Natural killer cell (primary cell): ENCODE measurements around the gene PLEKHH1. TPM values are rescaled to one million over a fixed set of nuclear protein-coding genes. Genes with fewer than 3 reads are reported as not detected.

Experiments used
- ATAC-seq, 3 donors: fragments of 150-1000 bp in 2 of 3; fragments of 200-7000 bp in 1 of 3; cut with Tn5 transposase; 1 replicate in 1 of 3; 2 replicates in 2 of 3; pipeline ENCODE4 v1.10.0; 2021; ENCODE audit warnings: mild to moderate bottlenecking in 2 of 3, moderate library complexity in 2 of 3
- DNase-seq, 2 donors: peaks; one replicate each; pipeline versions ENCODE4 v3.0.0 to v3.0.0-alpha.2; 2013 to 2021; ENCODE audit warnings: mixed read lengths in 1 of 2
- H3K27ac ChIP-seq: one replicate; pipeline ENCODE4 v1.5.1; 2013; ENCODE audit warnings: mild to moderate bottlenecking, low read length
- H3K27me3 ChIP-seq: one replicate; pipeline ENCODE4 v1.6.1; 2013; ENCODE audit warnings: low read length; ENCODE audit not compliant: control insufficient read depth, insufficient read depth
- H3K36me3 ChIP-seq: one replicate; pipeline ENCODE4 v1.6.1; 2013; ENCODE audit warnings: low read length; ENCODE audit not compliant: control insufficient read depth, insufficient read depth
- H3K4me1 ChIP-seq: one replicate; pipeline ENCODE4 v1.6.1; 2013; ENCODE audit warnings: low read length; ENCODE audit not compliant: control insufficient read depth, insufficient read depth
- H3K4me3 ChIP-seq: one replicate; pipeline ENCODE4 v1.5.1; 2013; ENCODE audit warnings: low read length
- H3K9me3 ChIP-seq: one replicate; pipeline ENCODE4 v1.6.1; 2013; ENCODE audit warnings: low read length; ENCODE audit not compliant: control insufficient read depth, insufficient read depth
- H3K27ac Mint-ChIP-seq, 2 donors: one replicate each; pipeline ENCODE4 v1.8.0; 2022; ENCODE audit warnings: mild to moderate bottlenecking in 2 of 2, mixed read lengths in 2 of 2, moderate library complexity in 1 of 2
- H3K27me3 Mint-ChIP-seq, 2 donors: one replicate each; pipeline ENCODE4 v1.8.0; 2022; ENCODE audit warnings: low read depth in 2 of 2, mixed read lengths in 2 of 2
- H3K36me3 Mint-ChIP-seq: one replicate; pipeline ENCODE4 v1.8.0; 2022; ENCODE audit warnings: mixed read lengths
- H3K4me1 Mint-ChIP-seq, 2 donors: one replicate each; pipeline ENCODE4 v1.8.0; 2022; ENCODE audit warnings: mixed read lengths in 2 of 2
- H3K4me3 Mint-ChIP-seq: one replicate; pipeline ENCODE4 v1.8.0; 2022; ENCODE audit warnings: mild to moderate bottlenecking, moderate library complexity, mixed read lengths
- H3K9me3 Mint-ChIP-seq, 2 donors: one replicate each; pipeline ENCODE4 v1.8.0; 2022; ENCODE audit warnings: mixed read lengths in 2 of 2
- WGBS: methylation state at CpG from one replicate; pipeline ENCODE4 v1.1.7; 2013; ENCODE audit warnings: missing lambda C conversion rate; ENCODE audit not compliant: insufficient coverage; 5-methylcytosine and 5-hydroxymethylcytosine counted together
- intact Hi-C: fragments of 100-400 bp; cut with micrococcal nuclease; formaldehyde crosslinking; loops from one replicate; pipeline ENCODE4 v1.14.2; 2022
- total RNA-seq, 4 donors: library from RNA; stranded (reverse); fragments of 120-200 nt in 1 of 4; gene quantifications; one replicate each; pipeline versions ENCODE4 v1.2.3 to v1.2.4, GENCODE V29; 2013 to 2022
- TF ChIP-seq, protein P1 (sequence below): fragments of 200-600 bp; IDR thresholded peaks from one replicate; pipeline ENCODE4 v1.8.0; 2022; ENCODE audit warnings: antibody characterized with exemption

Gene PLEKHH1
- total RNA-seq, 3 donors from 2014 or later (not counting 1 experiment from before 2014, with no cell fraction given), result not detected

GRCh38 chr14:67490196-67490595 is 42.9 kb upstream of the PLEKHH1 start:
- H3K27me3 Mint-ChIP-seq, result no peaks in the 10 kb centered on the region
- Histone ChIP-seq H3K27me3 (no peaks in the 10 kb centered on the region), H3K9me3 (peaks cover 14% of the 10 kb centered on the region), H3K4me1 (peaks cover 41% of the 10 kb centered on the region), H3K27ac (peak overlapping the region; percentile 5), H3K36me3 (peaks cover 16% of the 10 kb centered on the region), H3K4me3 (no peak overlapping the region)
- peaks cover 3 to 6% of the 10 kb centered on the region in 2 donors for H3K9me3 Mint-ChIP-seq
- WGBS, result 93% methylated on average over 4 of the region's 4 CpGs
- TF ChIP-seq, protein P1, sequence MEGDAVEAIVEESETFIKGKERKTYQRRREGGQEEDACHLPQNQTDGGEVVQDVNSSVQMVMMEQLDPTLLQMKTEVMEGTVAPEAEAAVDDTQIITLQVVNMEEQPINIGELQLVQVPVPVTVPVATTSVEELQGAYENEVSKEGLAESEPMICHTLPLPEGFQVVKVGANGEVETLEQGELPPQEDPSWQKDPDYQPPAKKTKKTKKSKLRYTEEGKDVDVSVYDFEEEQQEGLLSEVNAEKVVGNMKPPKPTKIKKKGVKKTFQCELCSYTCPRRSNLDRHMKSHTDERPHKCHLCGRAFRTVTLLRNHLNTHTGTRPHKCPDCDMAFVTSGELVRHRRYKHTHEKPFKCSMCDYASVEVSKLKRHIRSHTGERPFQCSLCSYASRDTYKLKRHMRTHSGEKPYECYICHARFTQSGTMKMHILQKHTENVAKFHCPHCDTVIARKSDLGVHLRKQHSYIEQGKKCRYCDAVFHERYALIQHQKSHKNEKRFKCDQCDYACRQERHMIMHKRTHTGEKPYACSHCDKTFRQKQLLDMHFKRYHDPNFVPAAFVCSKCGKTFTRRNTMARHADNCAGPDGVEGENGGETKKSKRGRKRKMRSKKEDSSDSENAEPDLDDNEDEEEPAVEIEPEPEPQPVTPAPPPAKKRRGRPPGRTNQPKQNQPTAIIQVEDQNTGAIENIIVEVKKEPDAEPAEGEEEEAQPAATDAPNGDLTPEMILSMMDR, result no peak
- no peak for ATAC-seq
- no peaks in the 10 kb centered on the region for H3K36me3 Mint-ChIP-seq
- H3K4me3 Mint-ChIP-seq, result no peak overlapping the region
- H3K27ac Mint-ChIP-seq, result peak overlapping the region; percentile 95
- no peak for DNase-seq
- intact Hi-C loops, result no loop called here
- H3K4me1 Mint-ChIP-seq, result peaks cover 40 to 60% of the 10 kb centered on the region in 2 donors

- Histone ChIP-seq H3K4me3 (no peak overlapping the region), H3K4me1 (peaks cover 34% of the 10 kb centered on the region), H3K27me3 (no peaks in the 10 kb centered on the region), H3K36me3 (peaks cover 7% of the 10 kb centered on the region), H3K9me3 (peaks cover 14% of the 10 kb centered on the region), H3K27ac (no peak overlapping the region)
- Mint-ChIP-seq H3K9me3 (peaks cover 3 to 6% of the 10 kb centered on the region in 2 donors), H3K27me3 (no peaks in the 10 kb centered on the region), H3K36me3 (no peaks in the 10 kb centered on the region), H3K27ac (peak overlapping the region; percentile 95), H3K4me3 (no peak overlapping the region), H3K4me1 (peaks cover 33 to 51% of the 10 kb centered on the region in 2 donors)
- WGBS, result 96% methylated on average over 3 of the region's 3 CpGs
- TF ChIP-seq, protein P1, result no peak
- DNase-seq, result no peak
- no peak for ATAC-seq
- intact Hi-C loops, result no loop called here
These were observed 41.8 kb upstream of the PLEKHH1 start for GRCh38 chr14:67491285-67491684.

DNA sequence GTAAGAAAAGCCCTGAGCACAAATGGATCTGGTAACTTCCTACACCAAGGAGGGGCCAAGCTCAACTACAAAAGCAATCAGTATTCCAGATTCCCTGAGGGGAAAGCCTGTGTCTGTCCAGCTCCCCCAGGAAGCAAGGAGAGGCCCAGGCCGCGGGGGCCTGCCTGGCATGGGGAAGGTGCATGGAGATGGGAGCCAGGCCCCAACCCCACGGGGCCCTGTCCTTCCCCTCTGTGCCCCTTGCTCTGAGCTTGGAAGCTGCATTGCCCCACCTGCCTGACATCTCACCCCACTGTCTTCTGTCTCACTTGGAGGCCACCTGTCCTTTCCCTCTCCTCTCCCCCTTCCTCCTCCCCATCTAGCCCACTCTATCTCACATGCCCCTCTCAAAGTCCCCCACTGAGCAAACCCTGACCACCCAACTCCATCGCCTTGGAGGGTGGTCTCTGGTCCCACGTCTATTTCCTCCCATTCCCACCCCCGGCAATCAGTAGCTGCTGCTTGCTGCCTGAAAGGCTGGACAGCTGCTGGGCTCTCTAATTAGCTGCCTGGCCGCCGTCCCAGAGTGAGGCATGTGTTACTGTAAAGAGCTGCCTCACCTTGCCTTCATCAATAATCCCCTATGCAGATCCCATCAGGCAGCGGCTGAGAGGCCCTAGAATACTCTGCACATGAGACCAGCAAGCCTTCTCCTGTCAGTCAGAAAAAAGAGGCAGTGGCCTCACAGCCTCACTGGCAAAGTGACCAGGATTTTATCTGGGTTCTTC is 41.2 kb upstream of the PLEKHH1 start:
- no peak overlapping the region for H3K27ac ChIP-seq
- peaks cover 2% of the 10 kb centered on the region for H3K36me3 ChIP-seq
- H3K27me3 ChIP-seq, result no peaks in the 10 kb centered on the region
- H3K4me3 Mint-ChIP-seq, result no peak overlapping the region
- DNase-seq, result no peak
- ATAC-seq, result no peak
- H3K9me3 ChIP-seq, result peaks cover 14% of the 10 kb centered on the region
- no peaks in the 10 kb centered on the region for H3K27me3 Mint-ChIP-seq
- 96% methylated on average over 9 of the region's 9 CpGs for WGBS
- peak overlapping the region in 1 of 2 donors; percentile 95 for H3K27ac Mint-ChIP-seq
- peaks cover 27 to 46% of the 10 kb centered on the region in 2 donors for H3K4me1 Mint-ChIP-seq
- no peak overlapping the region for H3K4me3 ChIP-seq
- intact Hi-C loops, result no loop called here
- H3K36me3 Mint-ChIP-seq, result no peaks in the 10 kb centered on the region
- H3K9me3 Mint-ChIP-seq, result peaks cover 3 to 6% of the 10 kb centered on the region in 2 donors
- H3K4me1 ChIP-seq, result peaks cover 31% of the 10 kb centered on the region
- TF ChIP-seq, protein P1, result no peak
